Activated naive CD8-positive, alpha-beta T cell treated with anti-CD3 and anti-CD28 coated beads, Interleukin-2, amount 10 ng/mL, durations not matched to agents 7 days and 5 days (primary cell): ENCODE results near the gene PRSS3. TPM values are rescaled to one million over a fixed set of nuclear protein-coding genes. Genes with fewer than 3 reads are reported as not detected.
"Not testable (repeated sequence)": the region's sequence is repeated elsewhere in the genome, so short reads cannot be mapped to it uniquely, and the experiment has no call there.

Experiments used
- ATAC-seq: fragments of 150-1000 bp; cut with Tn5 transposase; one replicate; pipeline ENCODE4 v1.10.0; 2021; ENCODE audit warnings: low read depth, moderate library complexity
- POLR2A ChIA-PET: fragments of 350-600 bp; sonication (Branson Sonifier 250); formaldehyde crosslinking; loops from one replicate; lab custom pipeline; 2021; ENCODE audit warnings: antibody characterized with exemption; lab: Charles Lee
- DNase-seq: peaks from one replicate; pipeline ENCODE4 v3.0.0; 2021
- H3K27ac Mint-ChIP-seq: one replicate; pipeline ENCODE4 v1.8.0; 2022; ENCODE audit warnings: mild to moderate bottlenecking, mixed read lengths
- H3K27me3 Mint-ChIP-seq: one replicate; pipeline ENCODE4 v1.8.0; 2022; ENCODE audit warnings: mild to moderate bottlenecking, moderate library complexity, mixed read lengths
- H3K36me3 Mint-ChIP-seq: one replicate; pipeline ENCODE4 v1.8.0; 2021; ENCODE audit warnings: mild to moderate bottlenecking, mixed read lengths
- H3K4me1 Mint-ChIP-seq: one replicate; pipeline ENCODE4 v1.8.0; 2021; ENCODE audit warnings: mixed read lengths
- H3K4me3 Mint-ChIP-seq: one replicate; pipeline ENCODE4 v1.8.0; 2022; ENCODE audit warnings: mild to moderate bottlenecking, moderate library complexity, mixed read lengths
- H3K9me3 Mint-ChIP-seq: one replicate; pipeline ENCODE4 v1.8.0; 2021; ENCODE audit warnings: mixed read lengths
- total RNA-seq, 2 experiments: library from RNA; stranded (reverse); gene quantifications; one replicate each; pipeline ENCODE4 v1.2.3, GENCODE V29; 2021

The PRSS3 gene
- total RNA-seq, 2 experiments from 2014 or later = not detected

DNA sequence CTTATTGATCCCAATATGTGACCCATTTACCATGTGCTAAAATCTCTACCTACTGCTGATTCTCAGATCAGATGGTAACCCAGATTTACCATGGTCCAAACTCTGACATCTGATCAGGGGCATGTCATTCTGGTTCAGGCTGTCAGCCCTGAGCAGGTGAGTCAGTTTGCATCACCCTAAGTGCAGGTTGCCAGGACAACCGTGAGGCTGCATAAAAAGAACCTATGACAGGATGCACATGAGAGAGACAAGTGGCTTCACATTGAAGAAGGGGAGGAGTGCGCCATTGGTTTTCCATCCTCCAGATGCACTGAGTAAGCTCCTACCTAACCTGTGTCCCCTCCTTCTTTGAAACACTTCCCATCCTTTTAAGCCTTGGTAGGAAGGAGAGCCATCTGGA lies 801 bp upstream of the PRSS3 start:
- no peaks in the 10 kb centered on the region for H3K36me3 Mint-ChIP-seq
- H3K27me3 Mint-ChIP-seq = peaks cover 30% of the 10 kb centered on the region
- H3K9me3 Mint-ChIP-seq = no peaks in the 10 kb centered on the region
- H3K4me3 Mint-ChIP-seq = no peak overlapping the region
- POLR2A ChIA-PET = interaction anchor here (0.8 kb wide), 1 partner anchor 24 kb away, joined by 12 read pairs; no protein-coding TSS in a partner anchor
- H3K27ac Mint-ChIP-seq = no peak overlapping the region
- DNase-seq = no peak
- no peaks in the 10 kb centered on the region for H3K4me1 Mint-ChIP-seq
- no peak for ATAC-seq

DNA sequence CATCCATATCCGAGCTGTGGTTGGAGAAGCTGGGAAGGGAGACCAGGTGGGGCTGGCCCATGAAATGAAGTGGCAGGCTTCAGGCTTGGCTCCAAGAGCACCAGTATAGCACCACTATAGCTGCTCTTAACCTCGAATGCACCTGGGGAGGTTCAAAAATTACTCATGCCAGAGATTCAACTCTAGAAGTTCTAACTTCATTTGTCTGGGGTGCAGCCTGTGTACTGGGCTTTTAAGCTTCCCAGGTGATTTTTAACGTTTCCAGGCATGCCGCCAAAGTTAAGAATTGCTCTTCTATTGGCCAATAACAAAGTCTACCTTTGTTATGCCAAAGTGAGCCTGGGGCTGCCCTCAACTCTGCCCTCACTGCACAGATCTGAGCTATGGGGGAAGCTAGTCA lies 458 bp downstream of the PRSS3 start:
- H3K9me3 Mint-ChIP-seq = no peaks in the 10 kb centered on the region
- no peaks in the 10 kb centered on the region for H3K4me1 Mint-ChIP-seq
- H3K27me3 Mint-ChIP-seq = peaks cover 30% of the 10 kb centered on the region
- ATAC-seq (no peak), DNase-seq (no peak)
- no peaks in the 10 kb centered on the region for H3K36me3 Mint-ChIP-seq
- no peak overlapping the region for H3K4me3 Mint-ChIP-seq
- POLR2A ChIA-PET = no interaction called here
- no peak overlapping the region for H3K27ac Mint-ChIP-seq

DNA sequence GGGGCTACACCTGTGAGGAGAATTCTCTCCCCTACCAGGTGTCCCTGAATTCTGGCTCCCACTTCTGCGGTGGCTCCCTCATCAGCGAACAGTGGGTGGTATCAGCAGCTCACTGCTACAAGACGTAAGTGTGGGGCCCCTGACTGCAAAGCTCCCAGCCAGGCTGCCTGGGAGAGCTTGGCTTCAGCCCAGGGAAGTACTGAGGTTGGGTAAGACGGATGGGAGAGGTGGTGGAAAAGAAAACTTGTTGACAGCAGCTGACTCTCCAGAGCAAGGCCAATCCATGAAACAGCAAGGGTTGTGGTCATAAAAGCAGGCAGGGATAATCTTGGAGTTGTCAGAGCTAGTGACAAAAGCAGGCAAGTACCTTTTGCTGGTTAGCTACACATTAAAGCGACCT lies 1.3 kb downstream of the PRSS3 start:
- H3K4me3 Mint-ChIP-seq, DNase-seq, H3K4me1 Mint-ChIP-seq, H3K36me3 Mint-ChIP-seq, ATAC-seq, H3K9me3 Mint-ChIP-seq, H3K27ac Mint-ChIP-seq, POLR2A ChIA-PET: not testable (repeated sequence)
- H3K27me3 Mint-ChIP-seq = peaks cover 22% of the 10 kb centered on the region

DNA sequence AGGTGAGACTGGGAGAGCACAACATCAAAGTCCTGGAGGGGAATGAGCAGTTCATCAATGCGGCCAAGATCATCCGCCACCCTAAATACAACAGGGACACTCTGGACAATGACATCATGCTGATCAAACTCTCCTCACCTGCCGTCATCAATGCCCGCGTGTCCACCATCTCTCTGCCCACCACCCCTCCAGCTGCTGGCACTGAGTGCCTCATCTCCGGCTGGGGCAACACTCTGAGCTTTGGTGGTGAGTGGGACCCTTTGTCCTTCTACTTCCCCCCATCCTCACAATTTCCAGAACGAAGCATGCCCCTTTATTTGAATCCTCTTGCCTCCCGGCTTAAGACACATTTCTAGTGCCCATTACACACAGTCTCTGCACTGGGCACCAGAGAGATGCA lies 2.5 kb downstream of the PRSS3 start:
- ATAC-seq (no peak), DNase-seq (no peak)
- no peaks in the 10 kb centered on the region for H3K36me3 Mint-ChIP-seq

DNA sequence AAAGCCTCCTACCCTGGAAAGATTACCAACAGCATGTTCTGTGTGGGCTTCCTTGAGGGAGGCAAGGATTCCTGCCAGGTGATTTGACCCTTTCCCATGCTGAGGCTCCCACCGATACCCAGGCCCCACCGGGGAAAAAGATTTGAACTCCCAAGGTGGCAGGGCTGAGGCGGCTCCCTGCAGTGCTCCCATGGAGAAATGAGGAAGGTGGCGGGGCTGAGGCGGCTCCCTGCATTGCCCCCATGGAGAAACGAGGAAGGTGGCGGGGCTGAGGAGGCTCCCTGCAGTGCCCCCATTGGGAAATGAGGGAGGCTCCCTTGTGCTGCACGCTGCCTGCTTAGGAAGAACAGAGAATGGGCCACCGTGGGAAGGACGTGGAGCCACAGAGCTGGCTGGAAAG lies 3.2 kb downstream of the PRSS3 start:
- Mint-ChIP-seq H3K27ac (no peak overlapping the region), H3K36me3 (no peaks in the 10 kb centered on the region), H3K4me3 (no peak overlapping the region), H3K4me1 (no peaks in the 10 kb centered on the region), H3K27me3 (peaks cover 34% of the 10 kb centered on the region), H3K9me3 (no peaks in the 10 kb centered on the region)
- no peak for ATAC-seq
- POLR2A ChIA-PET = no interaction called here
- DNase-seq = no peak

More for the DNA sequence above, 2.5 kb downstream of the PRSS3 start:
- Mint-ChIP-seq H3K9me3 (no peaks in the 10 kb centered on the region), H3K4me1 (no peaks in the 10 kb centered on the region), H3K27ac (no peak overlapping the region), H3K27me3 (peaks cover 27% of the 10 kb centered on the region), H3K4me3 (no peak overlapping the region)
- POLR2A ChIA-PET = no interaction called here

DNA sequence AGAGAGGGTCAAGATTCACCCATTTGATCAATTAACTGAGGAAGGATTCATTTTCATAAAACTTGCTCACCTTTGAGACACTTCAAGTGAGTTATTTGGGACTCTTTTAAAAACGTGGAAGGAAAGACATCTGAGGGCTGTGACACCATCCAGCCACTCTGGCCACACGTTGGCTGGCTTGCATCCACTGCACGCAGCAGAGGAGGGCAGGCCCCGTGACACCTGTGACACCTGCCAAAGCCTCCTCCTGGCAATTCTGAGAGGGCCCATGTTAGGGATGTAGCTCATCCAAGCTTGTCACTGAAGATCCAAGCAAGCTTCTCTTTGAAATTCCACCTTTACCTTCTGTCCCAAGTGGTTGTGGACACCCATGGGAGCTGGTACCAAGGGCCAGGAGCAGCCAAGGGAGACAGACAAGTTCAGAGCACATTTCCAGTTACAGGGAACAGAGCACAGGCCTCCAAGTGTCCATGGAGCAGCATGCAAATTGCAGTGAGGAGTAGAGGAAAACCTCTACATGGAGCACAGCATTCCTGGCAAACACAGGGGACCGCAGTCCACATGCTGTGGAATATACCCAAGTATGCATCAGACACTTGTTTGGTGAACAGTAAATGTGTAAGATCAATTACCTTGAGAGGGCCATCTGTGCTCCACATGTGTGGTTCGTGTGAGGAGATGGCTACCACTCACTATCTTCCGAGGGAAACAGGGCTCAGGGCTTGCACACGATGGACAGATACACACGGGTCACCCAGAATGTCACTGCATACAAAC lies 4.8 kb downstream of the PRSS3 start:
- ATAC-seq = no peak
- Mint-ChIP-seq H3K4me1 (no peaks in the 10 kb centered on the region), H3K27me3 (peaks cover 36% of the 10 kb centered on the region), H3K27ac (no peak overlapping the region), H3K36me3 (no peaks in the 10 kb centered on the region), H3K9me3 (no peaks in the 10 kb centered on the region), H3K4me3 (no peak overlapping the region)
- DNase-seq = no peak
- POLR2A ChIA-PET = no interaction called here

DNA sequence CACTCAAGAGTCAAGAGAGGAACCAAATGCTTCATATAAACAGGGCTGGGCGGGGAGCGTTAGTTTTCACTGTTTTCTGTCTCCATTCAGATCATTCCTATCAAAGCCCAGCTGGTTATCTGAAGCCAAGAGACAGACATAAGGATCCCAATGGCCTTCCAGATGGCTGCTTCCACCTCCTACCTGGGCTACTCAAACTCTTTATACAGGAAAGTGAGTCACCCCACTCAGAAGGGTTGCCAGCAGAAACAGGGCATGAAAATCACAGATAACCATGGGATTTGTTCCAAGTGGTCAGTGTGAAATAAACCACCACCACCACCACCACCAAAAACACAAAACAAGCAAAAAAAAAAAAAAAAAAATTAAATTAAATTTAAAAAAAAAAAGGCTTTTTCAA lies 5.5 kb downstream of the PRSS3 start:
- Mint-ChIP-seq H3K9me3 (no peaks in the 10 kb centered on the region), H3K27me3 (peaks cover 38% of the 10 kb centered on the region), H3K27ac (no peak overlapping the region), H3K4me1 (no peaks in the 10 kb centered on the region), H3K36me3 (no peaks in the 10 kb centered on the region), H3K4me3 (no peak overlapping the region)
- POLR2A ChIA-PET = no interaction called here
- DNase-seq (no peak), ATAC-seq (no peak)

DNA sequence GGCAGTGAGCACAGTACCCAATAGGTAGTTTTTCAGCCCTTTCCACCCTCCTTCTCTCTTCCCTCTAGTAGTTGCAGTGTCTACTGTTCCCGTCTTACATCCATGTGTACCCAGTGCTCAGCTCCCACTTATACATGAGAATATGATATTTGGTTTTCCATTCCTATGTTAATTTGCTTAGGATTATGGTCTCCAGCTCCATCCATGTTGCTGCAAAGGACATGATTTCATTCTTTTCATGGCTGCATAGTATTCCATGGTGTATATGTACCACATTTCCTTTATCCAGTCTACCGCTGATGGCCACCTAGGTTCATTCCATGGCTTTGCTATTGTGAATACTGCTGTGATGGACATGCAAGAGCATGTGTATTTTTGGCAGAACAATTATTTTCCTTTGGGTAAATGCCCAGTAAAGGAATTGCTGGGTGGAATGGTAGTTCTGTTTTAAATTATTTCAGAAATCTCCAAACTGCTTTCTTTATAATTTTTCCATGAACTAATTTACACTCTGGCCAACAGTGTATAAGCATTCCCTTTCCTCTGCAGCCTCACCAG lies 6.7 kb downstream of the PRSS3 start:
- ATAC-seq, H3K4me1 Mint-ChIP-seq, DNase-seq, POLR2A ChIA-PET, H3K4me3 Mint-ChIP-seq, H3K36me3 Mint-ChIP-seq, H3K9me3 Mint-ChIP-seq, H3K27ac Mint-ChIP-seq: not testable (repeated sequence)
- H3K27me3 Mint-ChIP-seq = peaks cover 36% of the 10 kb centered on the region

DNA sequence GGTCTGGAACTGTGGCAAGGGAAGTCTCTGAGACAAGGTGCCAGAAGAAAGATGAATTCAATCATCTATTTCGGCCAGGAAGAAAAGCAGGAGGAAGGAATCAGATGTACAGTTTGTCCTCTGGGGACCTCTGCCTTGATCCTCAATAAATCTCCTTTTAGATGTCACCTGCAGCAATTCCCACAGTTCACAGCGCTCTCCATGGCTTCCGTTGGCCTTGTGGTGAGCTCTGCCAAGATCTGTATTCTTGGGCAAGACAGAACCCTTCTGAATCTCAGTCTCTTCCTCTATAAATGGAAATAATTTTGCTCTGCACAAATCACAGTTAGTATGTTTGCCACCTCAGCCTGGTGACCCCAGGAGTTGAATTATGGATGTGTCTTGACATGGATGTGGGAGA lies 8.8 kb downstream of the PRSS3 start:
- POLR2A ChIA-PET, H3K9me3 Mint-ChIP-seq: not testable (repeated sequence)

DNA sequence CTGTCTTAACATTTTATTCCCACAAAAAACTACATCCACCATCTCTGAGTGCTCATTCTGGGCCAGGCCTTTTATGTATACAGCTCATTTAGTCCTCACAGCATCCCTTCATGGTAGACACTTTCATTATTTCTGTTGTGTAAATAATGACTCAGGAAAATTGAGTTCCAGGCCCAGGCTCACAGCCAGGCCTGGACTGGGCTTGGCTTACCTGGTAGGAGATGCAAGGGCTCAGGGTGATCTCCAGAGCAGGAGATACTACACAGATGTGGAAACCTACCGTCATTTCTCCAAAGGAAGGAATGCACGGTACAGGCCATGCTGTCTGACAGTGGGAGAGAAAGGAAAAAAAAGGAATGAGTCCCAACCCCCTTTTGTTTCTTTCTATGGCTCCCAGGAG lies 11.8 kb downstream of the PRSS3 start:
- POLR2A ChIA-PET, H3K36me3 Mint-ChIP-seq, H3K9me3 Mint-ChIP-seq, H3K4me1 Mint-ChIP-seq, H3K4me3 Mint-ChIP-seq, H3K27ac Mint-ChIP-seq, ATAC-seq, DNase-seq: not testable (repeated sequence)
- H3K27me3 Mint-ChIP-seq = peaks cover 31% of the 10 kb centered on the region

More for the DNA sequence above, 8.8 kb downstream of the PRSS3 start:
- not testable (repeated sequence) for DNase-seq, H3K4me1 Mint-ChIP-seq, H3K36me3 Mint-ChIP-seq, H3K4me3 Mint-ChIP-seq, H3K27ac Mint-ChIP-seq, ATAC-seq
- peaks cover 29% of the 10 kb centered on the region for H3K27me3 Mint-ChIP-seq

DNA sequence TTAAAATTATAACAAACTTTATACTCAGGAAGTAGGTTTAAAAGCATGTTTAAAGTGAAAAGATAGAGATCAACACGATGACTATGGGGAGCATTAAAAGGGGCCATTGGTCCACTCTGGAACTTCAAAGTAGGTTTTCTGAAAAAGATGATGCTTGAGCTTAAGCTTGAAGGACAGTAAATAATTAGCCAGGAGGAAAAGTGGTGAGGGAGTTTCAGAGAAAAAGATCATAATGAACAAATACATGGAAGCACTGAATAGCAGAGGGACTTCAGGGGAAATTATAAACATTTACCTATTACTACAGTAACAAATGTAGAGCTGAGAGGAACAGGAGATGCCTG lies 13.6 kb downstream of the PRSS3 start:
- peaks cover 17% of the 10 kb centered on the region for H3K27me3 Mint-ChIP-seq
- ATAC-seq, POLR2A ChIA-PET, H3K4me1 Mint-ChIP-seq, H3K4me3 Mint-ChIP-seq, H3K9me3 Mint-ChIP-seq, H3K27ac Mint-ChIP-seq, DNase-seq, H3K36me3 Mint-ChIP-seq: not testable (repeated sequence)

DNA sequence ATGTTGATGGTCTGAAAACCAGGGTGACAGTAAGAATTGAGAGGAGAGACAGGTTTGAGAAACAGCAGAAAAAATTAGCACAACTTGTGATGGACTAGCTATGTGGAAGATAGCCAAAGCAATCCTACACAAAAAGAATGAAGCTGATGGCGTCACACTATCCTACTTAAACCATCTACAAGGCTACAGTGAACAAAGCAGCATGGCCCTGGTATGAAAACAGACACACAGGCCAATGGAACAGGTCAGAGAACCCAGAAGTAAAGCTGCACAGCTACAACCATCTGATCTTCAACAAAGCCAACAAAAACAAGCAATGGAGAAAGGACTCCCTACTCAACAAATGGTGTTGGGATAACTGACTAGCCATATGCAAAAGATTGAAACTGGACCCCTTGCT lies 14.1 kb downstream of the PRSS3 start:
- no peak overlapping the region for H3K4me3 Mint-ChIP-seq
- H3K27ac Mint-ChIP-seq = no peak overlapping the region
- POLR2A ChIA-PET = no interaction called here
- no peaks in the 10 kb centered on the region for H3K9me3 Mint-ChIP-seq
- DNase-seq (no peak), ATAC-seq (no peak)
- H3K27me3 Mint-ChIP-seq = peaks cover 17% of the 10 kb centered on the region
- H3K36me3 Mint-ChIP-seq = no peaks in the 10 kb centered on the region
- H3K4me1 Mint-ChIP-seq = peaks cover 10% of the 10 kb centered on the region

DNA sequence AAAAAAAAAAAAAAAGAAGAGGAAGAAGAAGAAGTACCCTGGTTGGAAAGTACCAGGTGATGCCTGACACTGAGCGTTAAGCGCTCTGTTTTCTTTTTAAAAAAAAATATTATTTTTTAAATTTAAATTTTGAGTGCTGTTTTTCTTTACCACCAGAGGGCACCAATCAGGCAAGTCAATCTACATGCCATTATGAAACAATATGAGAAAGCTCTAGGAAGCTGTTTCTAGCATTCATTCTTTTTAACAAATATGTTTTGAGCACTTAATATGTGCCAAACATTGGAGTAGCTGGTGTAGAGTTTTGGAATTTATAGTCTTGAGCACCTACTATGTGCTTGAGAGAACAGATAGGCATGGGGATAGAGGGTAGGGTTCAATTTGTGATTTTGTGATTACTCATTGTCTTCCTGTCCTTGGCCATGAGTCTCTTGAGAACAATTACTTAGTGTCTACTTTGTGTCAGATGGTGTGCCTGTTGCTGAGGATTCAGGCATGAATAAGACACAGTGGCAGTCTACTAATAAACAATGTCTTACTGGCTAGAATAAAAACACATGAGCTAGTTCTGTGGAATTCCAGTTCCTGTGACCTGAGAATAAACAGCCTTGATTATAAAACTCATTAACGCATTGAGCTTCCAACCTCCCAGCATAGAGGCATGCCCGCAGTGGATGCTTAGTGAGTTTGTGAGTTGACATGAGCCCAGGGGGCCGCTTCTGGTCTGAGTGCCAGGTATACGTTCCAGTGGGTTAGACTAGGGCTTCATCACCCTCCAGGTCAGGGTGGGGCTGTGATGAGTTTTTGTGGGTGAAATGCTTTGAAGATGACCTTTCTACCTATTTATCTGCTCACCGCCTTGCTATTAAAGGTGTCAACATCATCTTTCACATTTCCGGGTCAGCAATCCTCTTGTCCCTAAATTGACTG lies 18.6 kb downstream of the PRSS3 start:
- peaks cover 25% of the 10 kb centered on the region for H3K4me1 Mint-ChIP-seq
- no peak for DNase-seq
- no peak overlapping the region for H3K4me3 Mint-ChIP-seq
- no peaks in the 10 kb centered on the region for H3K9me3 Mint-ChIP-seq
- ATAC-seq = no peak
- POLR2A ChIA-PET = interaction anchor here (0.7 to 1.3 kb wide), 4 partner anchors 9 to 234 kb away, joined by 3 to 6 read pairs (median 4); no protein-coding TSS in a partner anchor
- peaks cover 5% of the 10 kb centered on the region for H3K36me3 Mint-ChIP-seq
- H3K27ac Mint-ChIP-seq = peak overlapping the region; percentile 81
- H3K27me3 Mint-ChIP-seq = peaks cover 14% of the 10 kb centered on the region
